ELR (cell line): ENCODE results near the gene CFAP299.
"Not testable (repeated sequence)": the region's sequence is repeated elsewhere in the genome, so short reads cannot be mapped to it uniquely, and the experiment has no call there.

Experiments used
- DNase-seq: peaks from one replicate; pipeline ENCODE4 v3.0.0-alpha.2; 2015; ENCODE audit warnings: low read depth

CFAP299 gene

DNA sequence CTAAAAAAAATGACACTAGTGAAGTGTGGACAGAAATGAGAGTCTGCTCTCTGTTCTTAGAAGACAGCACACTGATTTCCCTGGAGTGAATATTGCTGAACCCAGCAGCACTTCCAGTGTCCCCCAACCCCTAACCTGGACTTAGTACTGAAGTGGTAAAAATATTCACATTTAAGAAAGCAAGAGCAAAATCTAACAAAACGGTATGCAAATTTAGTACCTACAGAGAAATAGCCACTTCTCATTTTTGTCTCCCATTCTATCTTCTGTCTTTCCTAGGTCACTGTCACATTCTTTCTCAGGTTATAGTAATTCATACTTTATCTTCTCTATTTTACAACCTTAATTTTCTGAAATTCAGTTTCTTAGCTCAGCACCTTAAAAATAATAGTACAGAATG lies 274.7 kb downstream of the CFAP299 start:
- DNase-seq, result no peak

DNA sequence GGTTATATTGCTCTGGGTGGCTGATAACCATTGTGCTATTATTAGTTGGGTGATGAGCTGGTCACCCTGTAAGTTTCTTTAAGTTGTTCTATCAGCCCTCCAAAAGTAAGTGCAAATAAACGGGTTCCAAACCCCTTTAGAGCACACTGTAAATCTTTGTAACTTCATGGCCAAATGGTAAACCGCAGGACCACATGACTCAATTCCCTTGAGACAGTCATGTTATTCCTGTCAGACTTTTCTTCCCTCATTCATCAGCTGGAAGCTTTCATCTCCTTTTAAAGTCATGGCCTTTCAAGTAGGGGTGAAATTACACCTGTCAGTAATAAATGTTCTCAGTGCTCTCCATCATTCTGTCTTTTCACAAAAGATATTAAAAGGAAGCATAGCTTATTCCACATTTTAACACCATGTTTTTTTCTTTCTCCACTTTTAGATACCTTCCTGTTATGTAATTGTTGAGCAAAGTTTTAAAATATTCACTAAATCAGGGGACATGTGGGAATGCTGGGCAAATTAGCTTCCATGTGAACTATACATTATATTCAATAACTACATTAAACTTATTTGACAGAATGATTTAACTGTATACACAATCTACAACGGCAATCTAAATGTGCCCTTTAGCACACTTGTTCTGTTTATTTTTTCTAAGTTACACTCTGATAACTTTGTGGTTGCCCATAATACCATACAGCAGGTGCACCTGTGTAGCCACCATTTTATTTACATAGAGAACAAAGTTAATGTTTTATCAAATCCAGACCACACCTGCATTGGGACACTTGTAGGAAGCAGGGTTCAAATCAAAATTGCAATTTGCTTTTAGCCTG lies 275.5 kb downstream of the CFAP299 start:
- peak; percentile 47 for DNase-seq

DNA sequence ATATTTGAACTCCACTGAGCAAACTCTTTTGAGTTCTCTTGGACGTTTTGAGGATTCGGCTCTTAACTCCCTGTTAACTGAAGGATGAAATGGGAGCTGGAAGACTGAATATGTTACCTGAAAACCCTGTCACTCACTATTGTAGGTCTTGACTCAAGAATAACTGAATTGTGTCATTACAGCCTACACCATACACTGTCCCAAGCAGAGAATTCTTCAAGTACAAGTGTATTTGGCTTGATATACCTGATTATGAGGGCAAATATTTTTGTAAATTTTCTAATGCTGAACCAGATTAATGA lies 276.1 kb downstream of the CFAP299 start:
- no peak for DNase-seq

DNA sequence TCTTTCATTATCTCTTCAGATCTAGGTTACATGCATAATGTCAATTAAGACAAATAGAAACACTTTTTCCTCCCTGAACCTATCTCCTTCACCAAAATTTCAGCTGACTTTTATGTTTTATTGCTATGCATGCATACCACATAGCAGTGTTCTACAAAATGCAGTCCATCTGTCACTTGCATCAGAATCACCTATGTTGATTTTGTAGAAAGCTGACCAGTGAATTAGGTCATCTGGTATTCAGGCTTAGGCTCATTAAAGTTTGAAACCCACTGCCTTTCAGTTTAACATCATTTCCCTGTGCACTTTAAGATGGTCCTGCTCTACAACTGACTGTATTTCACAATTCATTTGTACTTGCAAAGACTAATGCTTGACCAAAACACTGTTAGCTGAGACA lies 277.9 kb downstream of the CFAP299 start:
- no peak for DNase-seq

DNA sequence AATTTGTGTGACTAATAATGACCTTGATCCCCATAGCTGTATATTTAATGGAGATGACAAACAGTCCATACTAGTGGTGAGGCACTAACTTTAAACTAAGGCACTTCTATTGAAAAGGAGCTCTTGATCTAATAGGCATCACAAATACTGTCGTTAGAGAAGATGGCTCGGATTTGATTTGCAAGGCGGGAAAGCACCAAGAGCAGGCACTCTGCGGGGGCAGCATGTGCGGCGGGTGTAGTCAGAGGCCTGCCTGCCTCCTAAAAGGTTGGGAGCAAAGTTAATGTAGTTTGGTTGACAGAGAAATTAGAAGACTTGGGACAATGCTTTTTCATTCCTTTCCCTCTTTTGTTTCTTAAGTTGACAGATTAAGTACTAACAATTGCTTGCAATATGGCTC lies 278.8 kb downstream of the CFAP299 start:
- no peak for DNase-seq

DNA sequence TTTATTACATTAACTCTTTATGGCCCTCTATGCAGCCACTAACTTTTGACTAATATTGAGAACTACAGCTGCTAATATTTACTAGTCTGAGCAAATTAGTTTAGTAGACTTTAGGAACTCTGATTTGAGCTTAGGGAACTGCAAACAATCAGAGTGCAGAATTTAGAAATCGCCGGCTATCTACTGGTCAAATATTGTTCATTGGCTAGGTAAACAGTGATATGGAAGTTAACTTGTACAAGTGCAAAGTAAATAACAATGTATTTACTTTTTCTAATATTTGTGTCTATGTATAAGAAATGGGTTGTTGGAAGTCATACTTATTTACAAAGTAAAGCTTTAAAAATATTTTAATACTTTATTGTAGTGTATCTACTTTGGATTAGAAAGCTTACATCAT lies 279.6 kb downstream of the CFAP299 start:
- DNase-seq, result no peak

DNA sequence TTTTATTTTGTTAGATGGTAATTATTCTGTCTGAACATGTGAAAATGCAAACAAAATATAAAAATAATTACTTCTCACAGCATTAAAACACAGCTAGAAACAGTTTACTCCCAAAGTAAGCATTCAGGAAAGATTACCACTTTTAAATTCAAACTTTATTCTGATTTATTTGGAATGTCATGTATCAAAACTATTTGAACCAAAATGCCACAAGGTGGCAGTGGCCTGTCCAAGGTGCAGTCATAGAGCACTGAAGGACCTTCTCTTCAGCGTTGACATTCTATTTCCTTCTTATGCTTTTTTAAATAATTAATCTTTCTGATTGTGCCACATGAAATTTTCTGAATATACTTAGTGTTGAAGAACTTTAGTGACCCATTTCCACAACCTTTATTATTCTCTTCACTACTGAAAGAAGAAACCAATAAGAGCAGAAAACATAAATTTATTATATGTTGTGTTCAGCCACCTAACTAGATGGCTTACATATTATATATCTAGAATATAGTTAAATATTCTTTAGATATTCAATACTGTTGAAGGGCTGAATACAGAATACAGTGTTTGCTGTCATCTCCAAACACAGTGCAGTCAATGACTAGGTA lies 283.6 kb downstream of the CFAP299 start:
- DNase-seq, result peak; percentile 13

DNA sequence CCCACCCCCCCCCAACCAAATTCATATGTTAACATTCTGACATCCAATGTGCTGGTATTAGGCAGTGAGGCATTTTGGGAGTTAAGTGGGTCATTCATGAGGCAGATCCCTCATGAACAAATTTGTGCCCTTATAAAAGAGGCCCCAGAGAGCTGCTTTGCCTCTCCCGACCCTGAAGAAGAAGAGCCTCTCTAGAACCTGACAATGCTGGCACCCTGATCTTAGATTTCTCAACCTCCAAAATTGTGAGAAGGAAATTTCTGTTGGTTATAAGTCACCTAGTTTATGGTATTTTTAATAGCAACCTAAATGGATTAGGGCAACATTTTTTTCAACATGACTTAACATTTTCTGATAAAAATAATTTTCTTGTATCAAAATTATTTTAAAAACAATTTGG lies 296.3 kb downstream of the CFAP299 start:
- no peak for DNase-seq

DNA sequence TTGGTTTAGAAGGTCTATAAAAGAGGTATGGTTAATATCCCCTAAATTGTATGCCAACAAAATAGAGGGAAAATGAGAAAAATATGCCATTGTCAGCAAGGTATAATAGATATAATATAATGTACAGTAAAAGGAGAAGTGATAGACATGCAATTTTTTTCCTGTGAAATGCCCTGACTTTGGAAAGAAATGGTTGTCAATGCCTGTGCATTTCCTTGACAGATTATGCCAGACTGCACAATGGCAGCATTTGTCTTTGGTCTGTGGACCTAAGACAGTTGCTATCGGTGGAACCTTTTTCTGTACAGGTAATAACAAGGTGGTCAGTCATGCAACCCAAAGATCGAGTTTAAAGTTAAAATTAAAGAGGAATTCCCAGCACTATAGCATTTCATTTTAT lies 301.7 kb downstream of the CFAP299 start:
- DNase-seq, result no peak

DNA sequence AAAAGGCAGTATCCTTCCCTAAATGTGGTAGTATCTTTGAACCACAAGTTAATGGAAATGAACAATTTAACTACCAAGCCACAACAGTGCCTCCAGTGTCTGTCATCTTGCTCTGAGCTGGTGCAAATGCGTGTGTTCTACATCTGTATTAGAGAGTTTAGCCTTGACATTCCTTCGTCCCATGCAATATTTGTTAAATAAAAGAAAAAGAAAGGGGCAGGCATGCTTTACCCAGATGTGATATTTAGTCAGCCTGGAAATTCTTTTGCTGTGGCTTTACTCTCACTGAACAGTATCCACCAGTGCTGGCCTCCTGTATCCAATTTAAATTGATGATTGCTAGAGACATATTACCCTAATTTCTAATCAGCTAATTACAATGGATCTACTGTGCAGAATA lies 310.5 kb downstream of the CFAP299 start:
- DNase-seq, result no peak

DNA sequence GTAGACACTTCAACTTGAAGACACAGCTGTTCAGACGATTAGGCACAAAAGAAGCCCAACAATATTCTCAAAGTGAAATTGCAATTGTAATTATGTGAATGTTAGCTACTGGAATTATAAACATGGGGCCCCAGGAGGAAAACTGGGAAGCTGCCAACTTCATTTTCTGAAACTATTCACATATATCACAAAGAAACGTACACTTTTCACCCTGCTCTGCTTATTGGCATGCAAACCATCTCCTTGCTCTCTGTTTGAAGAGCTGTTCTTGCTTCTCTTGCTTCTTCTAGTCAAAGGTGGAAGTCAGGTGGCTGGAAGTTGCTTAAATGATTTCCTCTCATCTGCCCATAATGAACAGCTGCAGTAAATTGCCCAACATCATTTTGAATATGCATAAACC lies 320.1 kb downstream of the CFAP299 start:
- DNase-seq, result no peak

DNA sequence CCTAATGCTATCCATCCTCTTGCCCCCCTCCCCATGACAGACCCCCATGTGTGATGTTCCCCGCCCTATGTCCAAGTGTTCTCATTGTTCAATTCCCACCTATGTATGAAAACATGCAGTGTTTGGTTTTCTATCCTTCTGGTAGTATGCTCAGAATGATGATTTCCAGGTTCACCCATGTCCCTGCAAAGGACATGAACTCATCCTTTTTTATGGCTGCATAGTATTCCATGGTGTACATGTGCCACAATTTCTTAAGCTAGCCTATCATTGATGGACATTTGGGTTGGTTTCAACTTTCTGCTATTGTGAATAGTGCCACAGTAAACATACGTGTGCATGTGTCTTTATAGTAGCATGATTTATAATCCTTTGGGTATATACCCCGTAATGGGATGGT lies 334.6 kb downstream of the CFAP299 start:
- DNase-seq, result not testable (repeated sequence)

DNA sequence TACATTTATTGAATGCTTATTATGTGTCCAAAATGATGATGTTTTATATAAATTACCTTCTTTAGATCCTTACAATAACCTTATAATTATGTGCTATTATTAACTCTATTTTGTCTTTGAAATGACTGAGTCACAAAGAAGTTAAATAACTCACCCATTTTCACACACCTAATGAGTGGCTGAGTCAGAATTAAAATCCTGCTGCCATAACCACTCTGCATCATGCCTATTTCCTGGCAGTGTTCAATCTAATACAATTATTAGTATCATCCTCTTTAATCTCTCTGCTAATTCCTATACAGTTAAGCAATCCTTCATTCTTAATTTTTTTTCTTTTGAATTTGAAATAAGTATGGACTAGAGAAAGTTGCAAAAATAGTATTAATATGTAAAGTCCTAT lies 342.9 kb downstream of the CFAP299 start:
- no peak for DNase-seq

DNA sequence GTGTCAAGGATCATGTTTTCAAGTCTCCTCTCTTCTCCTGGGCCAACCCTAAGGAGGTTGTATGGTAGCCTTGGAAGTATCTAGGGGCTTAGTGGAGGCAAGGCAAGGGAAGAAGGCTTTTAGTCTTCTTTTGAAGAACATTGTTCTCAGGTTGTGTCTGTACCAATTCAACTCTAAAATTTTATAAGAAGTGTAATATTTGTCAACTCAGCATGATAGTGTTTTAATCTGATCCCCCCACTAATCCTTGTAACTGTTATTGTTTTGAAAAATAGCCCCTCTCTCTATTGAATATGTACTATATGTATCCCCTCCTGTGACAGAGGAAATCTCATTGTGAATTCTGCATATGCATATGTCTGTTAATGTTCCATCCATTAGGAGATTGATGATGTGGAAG lies 345.4 kb downstream of the CFAP299 start:
- DNase-seq, result no peak

DNA sequence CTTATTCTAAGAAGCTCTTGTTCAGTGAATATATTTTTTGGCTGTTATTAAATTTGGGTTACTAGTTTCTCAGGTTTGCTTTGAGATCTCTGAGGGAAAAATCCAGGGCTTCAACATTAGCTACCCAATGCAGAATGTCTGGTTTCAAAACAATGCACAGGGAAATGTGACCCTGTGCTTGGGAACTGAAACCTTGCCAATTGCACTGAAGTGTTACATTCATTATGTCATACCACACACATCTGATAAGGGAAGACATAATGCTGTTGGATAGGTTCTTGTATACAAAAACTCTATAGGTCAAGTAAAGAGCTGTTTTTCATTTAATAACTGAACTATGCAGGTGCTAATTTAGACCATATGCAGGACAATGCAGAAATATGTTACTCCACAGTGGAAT lies 349.7 kb downstream of the CFAP299 start:
- no peak for DNase-seq

DNA sequence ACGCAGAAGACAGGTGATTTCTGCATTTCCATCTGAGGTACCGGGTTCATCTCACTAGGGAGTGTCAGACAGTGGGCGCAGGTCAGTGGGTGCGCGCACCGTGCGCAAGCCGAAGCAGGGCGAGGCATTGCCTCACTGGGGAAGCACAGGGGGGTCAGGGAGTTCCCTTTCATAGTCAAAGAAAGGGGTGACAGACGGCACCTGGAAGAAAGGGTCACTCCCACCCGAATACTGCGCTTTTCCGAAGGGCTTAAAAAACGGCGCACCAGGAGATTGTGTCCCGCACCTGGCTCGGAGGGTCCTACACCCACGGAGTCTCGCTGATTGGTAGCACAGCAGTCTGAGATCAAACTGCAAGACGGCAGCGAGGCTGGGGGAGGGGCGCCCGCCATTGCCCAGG lies 352.2 kb downstream of the CFAP299 start:
- DNase-seq, result not testable (repeated sequence)

DNA sequence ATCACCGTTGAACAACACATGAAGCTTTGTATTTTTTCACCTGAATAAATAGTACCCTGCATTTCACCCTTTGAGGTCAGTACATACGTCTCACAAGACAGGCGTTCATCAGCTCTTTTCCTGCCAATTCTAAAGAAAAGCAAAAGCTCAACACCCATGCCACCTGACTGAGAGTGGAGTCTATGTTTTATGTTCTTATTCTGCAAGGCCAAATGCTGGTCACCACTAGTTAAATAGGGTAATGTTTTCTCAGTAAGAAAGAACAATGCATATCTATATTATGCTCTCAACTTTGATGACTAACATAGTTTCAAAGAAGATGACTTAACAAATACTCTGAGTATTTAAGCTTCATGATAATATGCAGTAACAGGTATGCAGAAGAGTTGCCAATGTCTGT lies 358.6 kb downstream of the CFAP299 start:
- DNase-seq, result no peak

DNA sequence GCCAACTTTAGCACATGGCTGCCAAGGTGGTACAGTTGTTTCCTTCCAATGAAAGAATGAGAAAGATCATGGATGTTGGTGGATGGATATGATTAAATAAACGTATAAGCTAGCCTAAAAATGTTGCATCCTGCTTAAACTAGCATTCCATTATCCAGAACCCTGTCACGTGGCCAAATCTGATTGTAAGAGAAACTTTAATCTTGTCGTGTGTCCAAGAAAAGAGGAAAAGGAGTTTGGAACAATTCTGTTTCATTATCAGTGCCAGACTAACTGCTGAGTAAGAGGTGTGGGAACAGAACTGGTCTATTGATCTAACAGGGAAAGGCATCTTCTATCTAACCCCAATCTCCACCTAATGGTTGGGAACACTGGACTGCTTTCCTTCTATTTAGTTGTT lies 369.8 kb downstream of the CFAP299 start:
- DNase-seq, result no peak

DNA sequence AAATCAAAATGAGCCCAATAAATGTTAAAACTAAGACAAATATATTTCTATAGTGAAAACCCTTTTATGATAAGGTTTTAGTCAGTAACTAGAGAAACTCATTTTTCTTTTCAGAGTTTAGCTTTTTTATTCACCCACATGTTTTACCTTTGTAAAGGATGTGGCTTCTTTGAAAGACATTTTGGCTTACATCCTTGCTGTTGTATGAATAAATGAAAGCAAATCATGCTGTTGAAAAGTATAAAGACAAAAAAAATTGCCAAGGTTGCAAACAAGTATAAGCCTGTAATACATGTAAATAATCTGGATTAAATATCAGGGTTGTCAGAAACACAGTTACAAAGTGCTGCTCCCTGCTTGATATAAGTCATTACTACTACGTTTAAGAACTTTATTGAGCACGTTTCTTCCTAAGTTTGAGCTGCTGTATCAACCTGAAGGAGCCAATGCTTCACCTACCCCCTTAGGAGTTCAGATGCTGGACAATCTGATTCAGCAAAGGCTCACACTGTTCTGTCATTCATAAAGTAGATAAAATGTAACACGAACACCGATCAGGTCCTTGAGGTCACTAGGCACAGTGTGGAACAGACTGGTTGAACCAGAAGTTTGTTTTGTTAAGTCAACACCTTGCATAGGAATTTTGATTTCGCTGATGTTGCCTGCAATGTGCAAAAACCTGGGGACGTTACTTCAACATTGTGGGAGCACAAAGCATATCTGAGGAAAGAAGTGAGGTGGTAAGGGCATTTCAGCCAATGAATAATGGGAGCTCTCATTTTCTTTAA lies 373.7 kb downstream of the CFAP299 start:
- no peak for DNase-seq

DNA sequence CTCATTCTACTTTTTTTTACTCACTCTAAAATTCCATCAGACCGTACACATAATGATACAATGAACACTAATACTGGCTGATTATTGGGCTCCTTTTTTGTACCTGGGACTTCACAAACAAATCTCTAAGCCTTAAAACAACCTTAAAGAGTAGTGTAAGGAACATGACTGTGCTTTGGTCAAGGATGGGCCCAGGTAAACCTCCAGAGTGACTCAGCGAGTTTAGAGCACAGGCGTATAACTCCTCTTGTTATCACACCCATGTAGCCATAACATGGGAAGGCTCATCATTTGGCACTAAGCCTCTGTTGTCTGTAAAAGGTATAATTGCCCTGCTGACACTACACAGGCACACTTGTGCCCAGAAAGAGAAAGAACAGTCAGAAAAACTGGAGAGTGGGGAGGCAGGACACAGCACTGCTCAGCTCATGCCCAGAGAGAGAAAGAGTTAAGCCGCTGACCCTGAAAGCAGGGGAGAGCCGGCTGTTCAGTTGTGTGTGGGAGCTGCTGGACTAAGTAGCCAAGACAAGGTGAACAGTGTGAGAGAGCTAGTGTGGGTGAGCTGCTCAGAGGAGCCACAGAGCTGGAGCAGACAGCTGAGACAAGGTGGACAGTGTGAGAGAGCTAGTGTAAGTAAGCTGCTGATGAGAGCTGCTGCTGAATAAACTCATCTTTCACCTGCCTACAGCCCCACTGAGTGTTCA lies 375.4 kb downstream of the CFAP299 start:
- no peak for DNase-seq

DNA sequence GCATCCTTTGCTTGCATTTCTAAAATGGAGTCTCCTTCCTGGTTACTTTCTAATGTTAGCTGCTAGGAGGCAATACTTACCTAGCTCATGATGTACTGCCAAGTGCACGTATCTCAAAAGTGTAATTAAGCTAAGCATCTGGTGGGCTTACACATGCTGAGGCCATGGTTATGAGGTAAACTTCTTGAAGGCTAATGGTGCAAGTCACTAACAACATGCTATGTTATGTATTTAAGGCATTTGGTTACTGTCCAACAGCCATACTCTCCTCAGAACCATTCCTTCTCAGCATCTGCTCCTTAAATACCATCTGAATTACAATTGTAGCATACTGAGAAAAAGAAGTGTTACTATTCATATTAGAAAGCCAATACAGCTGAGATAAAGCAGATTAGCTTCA lies 376.4 kb downstream of the CFAP299 start:
- no peak for DNase-seq

DNA sequence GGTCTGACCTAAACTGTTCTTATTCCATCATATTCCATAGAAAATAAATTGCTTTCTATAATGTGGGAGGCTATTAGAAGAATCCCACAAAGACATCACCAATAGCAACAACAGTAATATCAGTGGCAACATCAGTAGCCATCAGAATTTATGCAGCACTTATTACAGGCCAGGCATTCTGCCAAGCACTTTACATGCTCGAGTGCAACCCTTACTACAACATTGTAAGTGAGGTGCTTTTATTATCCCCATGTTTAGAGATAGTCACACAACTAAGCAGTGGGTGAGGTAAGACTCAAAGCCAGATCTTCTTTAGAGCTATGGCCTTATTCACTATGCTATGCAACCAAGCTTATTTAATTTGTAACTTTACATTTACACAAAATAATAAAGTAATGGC lies 377.9 kb downstream of the CFAP299 start:
- DNase-seq, result no peak

DNA sequence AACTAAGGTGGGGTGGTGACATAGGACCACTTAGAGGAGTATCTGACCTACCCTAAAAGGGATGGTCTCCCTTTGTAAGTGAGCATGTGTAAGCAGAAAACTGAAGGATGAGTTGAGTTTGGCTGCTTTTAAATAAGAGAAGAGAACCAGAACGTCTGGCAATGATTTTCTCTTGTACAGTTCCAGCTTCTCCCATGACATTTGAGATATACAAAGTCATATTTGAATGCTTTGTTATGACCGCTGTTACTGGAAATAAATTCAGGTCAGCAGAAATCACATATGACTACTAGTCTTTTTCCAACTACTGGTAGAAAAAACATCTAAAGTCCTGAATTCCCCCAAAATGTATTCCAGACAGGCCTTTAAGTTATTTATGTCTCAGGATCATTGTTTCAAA lies 381.7 kb downstream of the CFAP299 start:
- no peak for DNase-seq
